Lung (tissue), 12 donors: ENCODE data around the gene PINLYP. TPM values are rescaled to one million over a fixed set of nuclear protein-coding genes. Genes with fewer than 3 reads are reported as not detected.

Source experiments
- ATAC-seq: fragments of 200-7000 bp; cut with Tn5 transposase; one replicate; pipeline ENCODE4 v1.9.1; 2020; ENCODE audit warnings: moderate number of reproducible peaks; ENCODE audit not compliant: insufficient read depth, low FRiP score
- DNase-seq, 3 donors: peaks; one replicate each; pipeline ENCODE4 v3.0.0-alpha.2; 2013 to 2017
- H3K27ac ChIP-seq, 2 donors: one replicate each; pipeline ENCODE4 v1.5.1; 2013; ENCODE audit warnings: mild to moderate bottlenecking in 2 of 2, moderate library complexity in 2 of 2, control low read depth in 1 of 2, inconsistent platforms in 1 of 2, low read depth in 1 of 2, low read length in 1 of 2
- H3K27me3 ChIP-seq, 3 donors: one replicate each; pipeline ENCODE4 v1.5.1; 2013; ENCODE audit warnings: low read length in 2 of 3; ENCODE audit not compliant: control insufficient read depth in 3 of 3, insufficient read depth in 3 of 3
- H3K36me3 ChIP-seq, 4 donors: one replicate each; pipeline ENCODE4 v1.5.1; 2013; ENCODE audit warnings: low read length in 4 of 4, mild to moderate bottlenecking in 1 of 4, moderate library complexity in 1 of 4; ENCODE audit not compliant: control insufficient read depth in 4 of 4, insufficient read depth in 4 of 4
- H3K4me1 ChIP-seq, 5 donors: one replicate each; pipeline ENCODE4 v1.5.1; 2013; ENCODE audit warnings: low read length in 5 of 5, mild to moderate bottlenecking in 2 of 5, moderate library complexity in 1 of 5; ENCODE audit not compliant: control insufficient read depth in 5 of 5, insufficient read depth in 5 of 5
- H3K4me3 ChIP-seq: one replicate; pipeline ENCODE4 v1.5.1; 2013; ENCODE audit warnings: mild to moderate bottlenecking, control low read depth, moderate library complexity
- H3K9ac ChIP-seq, 2 donors: one replicate each; pipeline ENCODE4 v1.5.1; 2013; ENCODE audit warnings: low read length in 2 of 2, control low read depth in 1 of 2; ENCODE audit not compliant: insufficient read depth in 1 of 2
- H3K9me3 ChIP-seq, 4 donors: one replicate each; pipeline ENCODE4 v1.5.1; 2013; ENCODE audit warnings: low read length in 3 of 4, mild to moderate bottlenecking in 1 of 4, moderate library complexity in 1 of 4; ENCODE audit not compliant: control insufficient read depth in 4 of 4, insufficient read depth in 3 of 4
- WGBS, 2 donors: extraction: QIAGEN DNeasy Blood & Tissue Kit; methylation state at CpG; one replicate each; pipeline ENCODE4 v1.1.7; 2013; 5-methylcytosine and 5-hydroxymethylcytosine counted together
- polyA plus RNA-seq, 2 donors: library from polyadenylated mRNA; stranded (reverse); fragments of 200-250 nt; gene quantifications; one replicate each; pipeline ENCODE4 v1.2.1, GENCODE V29; 2013
- total RNA-seq, 2 donors: library from RNA; depleted of rRNA in 1 of 2; stranded (reverse); fragments of >200 nt in 1 of 2; gene quantifications; one replicate each; pipeline ENCODE4 v1.2.1, GENCODE V29; 2014 to 2021
- TF ChIP-seq, protein P1 (sequence below): IDR thresholded peaks from 2 replicates; pipeline ENCODE4 v1.5.1; 2012; ENCODE audit warnings: mild to moderate bottlenecking; ENCODE audit errors: control extremely low read depth, extremely low read depth
- donor health status: control.
- donor health status: control.
- donor health status: Bipolar disorder and iron deficiency.
- donor health status: healthy.
- donor health status: DM: yes; HTN: yes; CAD: no.

PINLYP gene
- total and polyA plus RNA-seq, 4 donors, result 6.1 to 14.2 (median 8.4) TPM

DNA sequence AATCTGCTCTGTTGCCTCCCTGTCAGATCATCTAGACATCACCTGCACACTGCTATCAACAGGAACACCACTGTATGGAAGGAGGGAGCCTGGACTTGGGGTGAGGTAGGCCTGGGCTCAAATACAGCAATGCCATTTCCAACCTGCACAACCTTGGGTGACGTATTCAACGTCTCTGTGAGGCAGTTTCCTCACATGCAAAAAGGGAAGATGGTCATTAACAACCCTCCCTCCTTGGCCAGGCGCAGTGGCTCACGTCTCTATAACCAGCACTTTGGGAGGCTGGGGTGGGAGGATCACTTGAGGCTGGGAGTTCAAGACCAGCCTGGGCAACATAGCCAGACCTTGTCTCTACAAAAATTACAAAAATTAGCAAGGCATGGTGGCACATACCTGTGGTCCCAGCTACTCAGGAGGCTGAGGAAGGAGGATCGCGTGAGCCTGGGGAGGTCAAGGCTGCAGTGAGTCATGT is 13.3 kb upstream of the PINLYP start:
- Histone ChIP-seq H3K36me3 (peaks cover 0 to 28% (median 11%) of the 10 kb centered on the region in 4 donors), H3K9ac (no peak overlapping the region), H3K27me3 (no peaks in the 10 kb centered on the region), H3K27ac (peak overlapping the region in 1 of 2 donors; percentile 60), H3K4me1 (peaks cover 0 to 13% (median 0%) of the 10 kb centered on the region in 5 donors), H3K4me3 (no peak overlapping the region), H3K9me3 (no peaks in the 10 kb centered on the region)
- ATAC-seq (no peak), DNase-seq (no peak)
- TF ChIP-seq, protein P1, sequence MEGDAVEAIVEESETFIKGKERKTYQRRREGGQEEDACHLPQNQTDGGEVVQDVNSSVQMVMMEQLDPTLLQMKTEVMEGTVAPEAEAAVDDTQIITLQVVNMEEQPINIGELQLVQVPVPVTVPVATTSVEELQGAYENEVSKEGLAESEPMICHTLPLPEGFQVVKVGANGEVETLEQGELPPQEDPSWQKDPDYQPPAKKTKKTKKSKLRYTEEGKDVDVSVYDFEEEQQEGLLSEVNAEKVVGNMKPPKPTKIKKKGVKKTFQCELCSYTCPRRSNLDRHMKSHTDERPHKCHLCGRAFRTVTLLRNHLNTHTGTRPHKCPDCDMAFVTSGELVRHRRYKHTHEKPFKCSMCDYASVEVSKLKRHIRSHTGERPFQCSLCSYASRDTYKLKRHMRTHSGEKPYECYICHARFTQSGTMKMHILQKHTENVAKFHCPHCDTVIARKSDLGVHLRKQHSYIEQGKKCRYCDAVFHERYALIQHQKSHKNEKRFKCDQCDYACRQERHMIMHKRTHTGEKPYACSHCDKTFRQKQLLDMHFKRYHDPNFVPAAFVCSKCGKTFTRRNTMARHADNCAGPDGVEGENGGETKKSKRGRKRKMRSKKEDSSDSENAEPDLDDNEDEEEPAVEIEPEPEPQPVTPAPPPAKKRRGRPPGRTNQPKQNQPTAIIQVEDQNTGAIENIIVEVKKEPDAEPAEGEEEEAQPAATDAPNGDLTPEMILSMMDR, result no peak
- 33 to 64% methylated on average over 6 of the region's 6 CpGs for WGBS, 2 donors

DNA sequence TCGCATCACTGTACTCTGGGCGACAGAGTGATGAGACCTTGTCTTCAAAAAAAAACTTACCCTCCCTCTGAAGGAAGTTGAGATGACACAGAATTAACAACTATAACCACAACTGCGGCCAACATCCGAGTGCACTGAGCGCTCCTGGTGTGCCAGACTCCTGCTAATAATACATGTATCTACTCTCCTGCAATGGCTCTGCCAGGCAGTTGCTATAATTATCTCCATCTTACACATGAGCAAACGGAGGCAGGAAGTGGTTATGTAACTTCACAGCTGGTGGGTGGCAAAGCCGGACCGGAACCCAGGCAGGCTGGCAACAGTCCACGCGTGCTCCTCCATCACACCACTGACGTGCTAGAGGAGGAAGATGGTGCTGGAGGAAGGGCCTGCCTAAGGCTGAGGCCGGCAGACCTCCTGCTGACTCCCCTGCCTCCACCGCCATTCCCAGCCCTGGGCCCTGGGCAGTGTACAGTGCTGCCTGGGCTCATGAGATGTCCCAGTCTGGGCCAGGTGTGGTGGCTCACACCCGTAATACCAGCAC is 12.8 kb upstream of the PINLYP start:
- peak overlapping the region; percentile 42 to 60 for H3K27ac ChIP-seq
- DNase-seq (peak; percentile 36 to 63 (median 43)), ATAC-seq (peak; percentile 55)
- H3K4me3 ChIP-seq, result no peak overlapping the region
- H3K27me3 ChIP-seq, result no peaks in the 10 kb centered on the region
- H3K9ac ChIP-seq, result no peak overlapping the region
- H3K36me3 ChIP-seq, result peaks cover 0 to 24% (median 11%) of the 10 kb centered on the region in 4 donors
- H3K4me1 ChIP-seq, result peaks cover 0 to 13% (median 0%) of the 10 kb centered on the region in 5 donors
- WGBS, 2 donors, result 19 to 30% methylated on average over 14 of the region's 14 CpGs
- no peaks in the 10 kb centered on the region for H3K9me3 ChIP-seq
- TF ChIP-seq, protein P1, result no peak

DNA sequence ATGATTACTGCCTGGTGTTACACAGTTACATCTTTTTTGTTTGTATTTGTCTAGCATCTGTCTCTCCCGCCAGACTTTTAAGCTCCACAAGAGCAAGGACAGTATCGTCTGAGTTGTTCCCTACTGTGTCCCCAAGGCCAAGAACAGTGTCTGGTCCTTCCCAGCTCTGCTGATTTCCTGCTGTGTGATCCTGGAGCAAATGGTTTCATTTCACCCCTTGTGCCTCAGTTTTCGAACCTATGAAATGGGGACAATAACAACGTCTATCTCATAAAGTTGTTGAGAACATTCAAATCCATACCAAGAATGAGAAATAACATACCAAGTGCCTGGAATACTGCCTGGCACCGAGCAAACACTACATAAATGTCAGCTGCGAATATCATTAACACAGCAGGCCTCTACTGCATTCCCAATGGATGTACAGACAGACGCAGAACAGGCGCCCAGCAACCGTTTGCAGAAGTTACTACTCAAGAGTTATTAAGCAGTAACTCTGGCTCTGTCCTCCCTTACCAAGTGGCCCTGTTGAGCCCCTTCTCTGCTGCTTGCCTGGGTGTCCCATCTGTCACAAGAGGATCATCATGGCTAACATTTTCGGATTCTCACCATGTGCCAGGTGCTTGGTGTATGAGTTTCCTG is 11.7 kb upstream of the PINLYP start:
- Histone ChIP-seq H3K9me3 (no peaks in the 10 kb centered on the region), H3K9ac (no peak overlapping the region), H3K27me3 (no peaks in the 10 kb centered on the region), H3K4me1 (peaks cover 0 to 13% (median 0%) of the 10 kb centered on the region in 5 donors), H3K36me3 (peaks cover 0 to 20% (median 10%) of the 10 kb centered on the region in 4 donors), H3K27ac (peak overlapping the region in 1 of 2 donors; percentile 60), H3K4me3 (no peak overlapping the region)
- DNase-seq (no peak), ATAC-seq (no peak)
- TF ChIP-seq, protein P1, result no peak
- WGBS, 2 donors, result 87 to 93% methylated on average over 10 of the region's 10 CpGs
